Sigmoid colon (tissue), 4 donors: ENCODE results near the gene HDDC2.

Experiments used
- CTCF ChIP-seq, 4 experiments: fragments of 450-650 bp in 3 of 4; fragments of 200-600 bp in 1 of 4; IDR thresholded peaks; one replicate each; pipeline ENCODE4 v1.5.1; 2016 to 2019; ENCODE audit warnings: antibody characterized with exemption in 4 of 4, mild to moderate bottlenecking in 3 of 4, moderate library complexity in 2 of 4
- EP300 ChIP-seq, 4 donors: sonication (generic); formaldehyde crosslinking; IDR thresholded peaks; one replicate each; pipeline ENCODE4 v1.6.1; 2017; ENCODE audit warnings: antibody characterized with exemption in 4 of 4
- POLR2A ChIP-seq, 2 donors: fragments of 450-650 bp; IDR thresholded peaks; one replicate each; pipeline ENCODE4 v1.6.1; 2016; ENCODE audit warnings: antibody characterized with exemption in 2 of 2, mild to moderate bottlenecking in 2 of 2, moderate library complexity in 2 of 2
- POLR2AphosphoS5 ChIP-seq, 4 donors: sonication (generic); formaldehyde crosslinking; IDR thresholded peaks; one replicate each; pipeline ENCODE4 v1.6.1; 2017; ENCODE audit warnings: antibody characterized with exemption in 4 of 4

DNA sequence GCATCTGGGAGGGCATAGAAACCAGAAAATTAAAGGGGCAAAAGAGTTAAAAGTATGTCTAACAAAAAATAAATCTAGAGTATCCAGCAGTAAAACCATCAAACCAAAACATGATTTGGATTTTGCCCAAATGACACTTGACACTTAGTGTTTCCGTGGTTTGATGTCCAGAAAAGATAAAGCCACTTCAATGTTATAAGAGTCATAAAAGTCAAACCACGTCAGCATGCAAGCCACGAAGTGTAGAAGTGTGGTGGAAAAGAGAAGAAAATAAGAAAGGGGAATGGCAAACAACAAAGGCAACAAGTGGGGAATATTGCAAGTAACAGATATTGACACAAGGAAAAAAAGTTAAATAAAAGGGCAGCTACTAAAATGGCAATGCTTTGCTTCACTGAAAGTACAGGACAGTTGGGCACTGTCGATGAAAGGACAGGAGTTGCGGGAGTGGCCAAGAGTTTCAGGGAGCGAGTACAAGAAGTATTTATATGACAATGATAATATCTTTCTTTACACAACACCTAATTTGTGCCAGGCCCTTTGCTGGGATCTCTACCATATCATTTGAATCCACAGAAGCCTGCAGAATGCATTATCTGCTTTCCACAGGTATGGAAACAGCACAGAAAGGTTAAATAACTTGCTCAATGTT is 6.3 kb upstream of the HDDC2 start:
- TF ChIP-seq CTCF (IDR thresholded peaks at IDR 0.05), result no peak
- TF ChIP-seq POLR2A (IDR thresholded peaks at IDR 0.05), result no peak
- TF ChIP-seq EP300 (IDR thresholded peaks at IDR 0.05), result no peak
- TF ChIP-seq POLR2AphosphoS5 (IDR thresholded peaks at IDR 0.05), result no peak
